HG03565 (cell line): Measurements from ENCODE around the gene TOR1AIP1.
"Not testable (repeated sequence)": the region's sequence is repeated elsewhere in the genome, so short reads cannot be mapped to it uniquely, and the experiment has no call there.

ENCODE experiments used
- ATAC-seq: cut with Tn5 transposase; IDR thresholded peaks from one replicate; pipeline ENCODE4 v1.9.1; 2021; ENCODE audit warnings: mild to moderate bottlenecking, moderate library complexity; ENCODE audit not compliant: unreplicated experiment

The TOR1AIP1 gene

DNA sequence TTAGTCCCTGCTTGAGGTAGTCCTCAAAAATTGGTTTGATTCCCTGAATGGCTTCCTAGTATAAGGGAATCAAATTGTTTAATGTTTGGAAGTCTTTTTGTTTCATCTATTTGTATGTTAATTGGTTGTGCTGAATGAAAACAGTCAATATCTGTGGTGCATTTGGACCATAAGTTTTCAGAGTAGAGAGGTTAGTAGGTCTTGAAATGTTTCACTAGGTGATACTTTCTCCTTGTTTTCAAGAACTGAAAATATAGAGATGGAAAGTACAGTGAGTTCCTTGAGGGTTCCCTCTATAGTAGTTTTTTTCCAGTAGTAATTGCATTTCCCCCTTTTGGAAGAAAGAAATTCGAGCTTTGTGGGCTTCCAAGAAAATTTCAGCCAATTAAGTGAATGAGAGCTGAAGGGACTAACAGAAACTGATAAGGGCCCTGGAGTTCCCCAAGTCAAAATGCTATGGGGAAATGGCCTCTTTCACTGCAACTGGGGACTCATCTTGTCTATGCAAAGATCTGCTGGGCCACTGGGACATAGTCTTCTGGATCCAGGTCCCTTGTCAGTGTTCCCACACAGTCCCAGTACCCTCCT lies 53.9 kb downstream of the TOR1AIP1 start:
- no peak for ATAC-seq

DNA sequence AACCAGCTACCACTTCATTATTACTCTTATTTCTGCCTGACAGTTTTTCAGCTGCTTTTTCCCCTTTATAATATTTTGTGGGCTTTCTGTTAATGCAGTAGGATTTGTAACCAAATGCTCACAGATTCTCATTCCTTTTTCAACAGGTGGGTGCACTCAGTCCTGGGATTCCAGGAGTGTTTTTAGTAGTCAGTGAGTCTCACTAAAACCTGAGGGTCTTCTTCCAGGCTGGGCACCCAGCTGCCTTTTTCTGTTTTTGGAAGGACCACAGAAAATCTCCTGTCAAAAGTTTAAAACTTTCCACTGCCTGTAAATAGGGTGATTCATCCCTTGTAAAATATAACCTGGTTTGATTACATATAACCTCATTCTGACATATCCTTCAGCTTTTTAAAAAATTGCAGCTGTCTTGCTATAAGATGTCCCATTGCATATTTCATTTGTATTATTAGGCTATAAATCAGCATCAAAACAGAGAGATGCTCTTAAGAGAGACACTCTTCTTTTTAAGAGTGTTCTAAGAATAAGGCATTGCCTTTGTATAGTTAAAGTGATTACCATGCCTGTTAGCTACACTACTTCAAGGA lies 55.7 kb downstream of the TOR1AIP1 start:
- no peak for ATAC-seq

GRCh38 chr1:179938752-179939151 lies 56.7 kb downstream of the TOR1AIP1 start:
- no peak for ATAC-seq

DNA sequence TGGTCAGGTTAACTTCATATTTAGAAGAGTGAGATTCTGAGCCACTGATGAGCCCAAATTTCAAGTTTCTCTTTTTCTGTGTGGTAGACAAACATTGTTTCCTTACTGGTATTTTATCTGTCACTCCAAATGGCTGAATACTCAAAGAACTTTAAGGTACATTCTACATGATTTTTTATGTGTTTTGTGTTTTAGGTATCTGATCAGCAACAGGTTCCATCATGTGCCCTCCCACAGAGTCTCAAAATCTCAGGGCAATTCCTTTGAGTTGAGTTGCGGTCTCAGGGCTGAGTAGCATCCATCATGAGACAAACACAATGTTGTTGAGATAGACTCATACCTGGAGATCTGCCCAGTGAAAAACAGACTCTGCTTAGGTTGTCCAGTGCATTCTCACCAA lies 57.9 kb downstream of the TOR1AIP1 start:
- ATAC-seq, result no peak

DNA sequence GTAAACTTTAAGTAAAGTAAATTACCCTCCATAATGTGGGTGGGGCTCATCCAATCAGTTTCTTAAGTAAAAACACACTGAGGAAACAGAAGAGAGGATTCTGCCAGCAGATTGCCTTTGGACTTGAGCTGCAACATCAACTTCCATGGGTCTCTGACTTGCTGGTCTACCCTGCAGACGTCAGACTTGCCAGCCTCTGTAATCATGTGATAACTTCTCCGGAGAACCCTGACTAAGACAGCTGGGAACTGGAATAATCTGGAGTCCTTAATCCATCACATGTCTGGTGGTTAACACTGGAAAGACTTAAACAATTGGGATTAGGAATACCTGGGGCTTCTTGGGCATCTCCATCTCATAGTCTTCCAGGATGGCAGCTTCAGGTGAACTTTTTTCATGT lies 59.4 kb downstream of the TOR1AIP1 start:
- ATAC-seq, result no peak

- no peak for ATAC-seq
Measured at GRCh38 chr1:179950651-179951050, 68.6 kb downstream of the TOR1AIP1 start.

GRCh38 chr1:179951383-179952144 lies 69.5 kb downstream of the TOR1AIP1 start:
- no peak for ATAC-seq

DNA sequence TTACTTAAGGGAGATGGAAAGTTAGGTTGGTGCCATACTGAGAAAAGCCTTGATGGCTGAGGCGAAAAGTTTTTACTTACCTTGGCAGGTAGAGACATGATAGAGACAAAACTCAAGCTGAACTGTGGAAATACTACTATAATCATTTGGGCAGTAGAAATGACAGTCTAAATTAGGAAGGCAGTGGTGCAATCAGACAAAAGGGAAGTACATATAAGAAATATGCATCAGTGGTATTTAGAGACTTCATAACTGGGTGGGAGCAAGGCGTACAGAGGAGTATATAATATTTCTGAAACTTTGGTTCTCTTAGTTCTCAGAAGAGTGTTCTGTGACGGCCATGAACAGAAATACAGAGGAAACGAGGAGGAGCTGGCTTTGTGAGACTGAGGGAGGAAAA lies 70.1 kb downstream of the TOR1AIP1 start:
- ATAC-seq, result no peak

- peak; percentile 5 for ATAC-seq
Measured at GRCh38 chr1:179953974-179954492, 71.9 kb downstream of the TOR1AIP1 start.

DNA sequence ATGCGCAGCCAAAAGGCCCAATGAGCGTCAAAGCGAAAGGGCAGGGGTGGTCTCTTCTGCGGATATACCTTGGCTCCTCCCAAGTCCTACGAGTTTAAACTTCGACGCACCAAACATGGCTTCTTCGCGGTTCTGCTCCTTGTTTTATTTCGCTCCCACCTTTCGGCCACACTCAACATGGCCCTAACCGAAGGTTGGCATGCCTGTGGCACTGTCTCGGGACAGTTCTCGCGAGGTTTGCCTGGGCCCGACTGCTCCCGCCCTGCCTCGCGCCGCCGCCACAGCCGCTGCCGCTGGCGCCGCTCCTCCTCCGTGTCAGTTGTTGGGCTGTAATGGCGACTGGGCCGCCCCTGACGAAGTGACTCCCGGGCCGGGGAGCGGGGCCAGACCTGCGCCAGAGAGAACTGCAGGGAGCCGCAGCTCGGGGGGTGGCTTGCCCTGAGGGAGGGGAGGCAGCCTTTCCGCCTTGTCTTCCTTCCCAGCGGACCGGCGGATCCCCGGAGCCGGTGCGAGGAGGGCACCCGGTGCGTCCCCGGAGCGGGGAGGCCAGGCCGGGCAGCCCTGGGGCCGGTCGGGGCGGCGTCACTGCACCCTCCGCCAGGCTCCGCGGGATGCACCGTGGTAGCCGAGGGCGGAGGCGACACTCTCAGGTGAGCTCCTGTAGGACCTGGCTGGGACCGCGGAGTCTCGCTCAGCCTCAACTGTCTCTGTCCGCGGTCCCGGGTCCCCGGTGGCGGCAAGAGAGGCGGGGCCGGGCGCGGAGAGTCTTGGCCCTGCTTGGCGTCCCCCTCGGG lies 72.6 kb downstream of the TOR1AIP1 start, which contains the start of gene CEP350:
CEP350 (plus strand) TSS at position 318 of the 794 bp plus-strand sequence. CDS start 31,372 bp downstream, outside the sequence.
- ATAC-seq, result peak; percentile 88

DNA sequence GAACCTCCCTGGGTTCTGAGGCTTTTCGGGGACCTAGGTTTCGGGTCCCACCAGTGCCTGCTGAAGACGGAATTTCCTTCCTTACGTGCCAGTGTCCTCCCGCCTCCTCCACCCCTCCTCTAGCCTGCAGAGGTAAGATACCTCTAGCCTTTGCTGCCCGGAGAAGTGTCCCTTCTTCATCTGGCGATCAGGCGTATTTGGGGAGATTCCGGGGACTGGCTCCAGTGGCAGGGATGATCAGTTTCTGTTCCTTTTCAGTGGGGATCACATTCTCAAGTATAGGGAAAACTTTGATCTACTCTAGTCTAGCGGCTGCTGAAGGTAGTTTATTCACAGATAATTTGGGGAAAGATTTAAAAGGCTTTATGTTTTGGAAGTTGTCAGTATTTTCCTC lies 73.2 kb downstream of the TOR1AIP1 start:
- ATAC-seq, result no peak

GRCh38 chr1:179955731-179956130 lies 73.6 kb downstream of the TOR1AIP1 start:
- no peak for ATAC-seq

DNA sequence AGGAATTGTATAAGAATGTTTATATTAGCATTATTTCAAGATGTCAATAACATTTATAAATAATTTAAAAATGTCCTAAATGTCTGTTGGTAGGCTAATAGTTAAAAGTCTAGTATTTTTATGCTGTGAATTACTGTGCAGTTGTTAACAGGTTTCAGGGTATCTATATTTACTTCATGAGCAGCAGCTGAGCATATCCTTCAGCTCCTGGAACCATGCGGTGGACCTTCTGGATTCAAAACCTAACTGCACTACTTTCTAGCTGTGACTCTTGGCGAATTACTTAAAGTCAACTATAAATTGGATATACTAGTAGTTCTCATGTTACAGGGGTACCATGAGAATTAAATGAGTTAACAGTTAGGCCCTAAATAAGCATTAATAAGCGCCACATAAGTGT lies 76.3 kb downstream of the TOR1AIP1 start:
- ATAC-seq, result no peak

DNA sequence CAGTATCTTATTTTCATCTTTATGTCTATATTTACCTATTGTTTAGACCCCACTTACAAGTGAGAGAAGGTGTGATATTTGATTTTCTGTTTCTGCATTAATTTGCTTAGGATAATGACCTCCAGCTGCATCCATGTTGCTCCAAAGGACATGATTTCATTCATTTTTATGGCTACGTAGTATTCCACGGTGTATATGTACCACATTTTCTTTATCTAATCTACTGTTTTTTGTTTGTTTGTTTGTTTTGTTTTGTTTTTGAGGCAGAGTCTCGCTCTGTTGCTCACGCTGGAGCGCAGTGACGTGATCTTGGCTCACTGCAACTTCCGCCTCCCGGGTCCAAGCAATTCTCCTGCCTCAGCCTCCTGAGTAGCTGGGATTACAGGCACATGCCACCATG lies 80.1 kb downstream of the TOR1AIP1 start:
- not testable (repeated sequence) for ATAC-seq

GRCh38 chr1:179966551-179966950 lies 84.5 kb downstream of the TOR1AIP1 start:
- ATAC-seq, result no peak

GRCh38 chr1:179968284-179968993 lies 86.4 kb downstream of the TOR1AIP1 start:
- ATAC-seq, result no peak

DNA sequence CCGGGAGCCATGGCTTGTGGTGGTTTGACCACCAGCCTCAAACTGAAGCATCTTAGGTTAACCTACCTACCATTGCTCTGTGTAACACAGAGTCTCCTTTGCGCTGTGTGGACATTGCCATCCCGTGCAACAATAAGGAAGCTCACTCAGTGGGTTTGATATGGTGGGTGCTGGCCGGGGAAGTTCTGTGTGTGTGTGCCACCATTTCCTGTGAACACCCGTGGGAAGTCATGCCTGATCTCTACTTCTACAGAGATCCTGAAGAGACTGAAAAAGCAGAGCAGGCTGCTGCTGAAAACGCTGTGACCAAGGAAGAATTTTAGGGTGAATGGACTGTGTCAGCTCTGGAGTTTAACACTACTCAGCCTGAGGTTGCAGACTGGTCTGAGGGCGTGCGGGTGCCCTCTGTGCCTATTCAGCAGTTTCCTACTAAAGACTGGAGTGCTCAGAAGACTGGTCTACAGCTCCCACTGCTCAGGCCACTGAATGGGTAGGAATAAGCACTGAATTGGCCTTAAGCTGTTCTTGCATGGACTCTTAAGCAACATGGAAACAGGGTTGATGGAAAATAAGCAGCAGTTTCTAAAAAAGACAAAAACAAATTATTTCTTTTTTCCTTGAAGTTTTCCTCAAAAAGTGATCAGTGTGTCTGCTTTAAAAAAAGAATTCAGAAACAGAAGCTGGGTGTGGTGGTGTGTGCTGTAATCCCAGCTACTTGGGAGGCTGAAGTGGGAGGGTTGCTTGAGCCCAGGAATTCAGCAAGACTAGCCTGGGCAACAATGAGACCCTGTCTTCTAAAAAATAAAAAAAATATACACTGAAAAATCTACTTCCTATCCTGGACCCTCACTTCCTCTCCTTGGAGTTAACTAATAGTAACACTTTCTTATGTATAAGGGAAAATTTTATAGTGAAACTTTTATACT lies 87.2 kb downstream of the TOR1AIP1 start:
- ATAC-seq, result no peak
